GM12878 (cell line): ENCODE data around the gene C5orf15. TPM values are rescaled to one million over a fixed set of nuclear protein-coding genes. Genes with fewer than 3 reads are reported as not detected.

ENCODE experiments used
- ATAC-seq: fragments of 200-7000 bp; cut with Tn5 transposase; 3 replicates; pipeline ENCODE4 v1.9.1; 2020; ENCODE audit warnings: mild to moderate bottlenecking, moderate library complexity
- BruUV-seq: library from RNA; stranded (reverse); fragments of 400-500 nt; replicated peaks from 2 replicates; lab custom pipeline; 2021; lab: Mats Ljungman, UMichigan
- CTCF ChIA-PET: fragments of 300-600 bp; sonication (Branson Sonifier 250); formaldehyde crosslinking; extraction: SDS; loops from one replicate; lab custom pipeline; 2021; ENCODE audit warnings: inconsistent platforms; lab: Yijun Ruan, JAX
- POLR2A ChIA-PET: fragments of 350-600 bp; formaldehyde crosslinking; extraction: SDS; loops from one replicate; lab custom pipeline; 2021; ENCODE audit warnings: inconsistent platforms; lab: Charles Lee
- RAD21 ChIA-PET: fragments of 300-600 bp; sonication (Branson Sonifier 250); formaldehyde crosslinking; loops from one replicate; lab custom pipeline; 2023; ENCODE audit warnings: antibody characterized with exemption; ENCODE audit not compliant: unreplicated experiment; lab: Charles Lee
- SMC1A ChIA-PET: fragments of 300-600 bp; sonication (Branson Sonifier 250); formaldehyde crosslinking; loops from one replicate; lab custom pipeline; 2023; ENCODE audit not compliant: unreplicated experiment, uncharacterized antibody; lab: Charles Lee
- DNase-seq: peaks from one replicate; pipeline ENCODE4 v3.0.0-alpha.2; 2011; ENCODE audit warnings: low read depth, low spot score
- FAIRE-seq: peaks from 3 replicates; lab custom pipeline; 2011; peaks lifted over from hg19 to GRCh38; lab: Jason Lieb, UNC
- H2AFZ ChIP-seq: 2 replicates; pipeline ENCODE4 v1.6.0; 2011; ENCODE audit warnings: low read depth, low read length, control low read depth; ENCODE audit not compliant: control insufficient read depth
- H3K27ac ChIP-seq: 2 replicates; pipeline ENCODE4 v1.5.1; 2011; ENCODE audit warnings: control low read depth; ENCODE audit not compliant: control insufficient read depth, insufficient read depth
- H3K27me3 ChIP-seq, 2 experiments: replicated peaks in 1 of 2; 2 replicates each; pipeline versions ENCODE4 v1.6.0 to v1.6.1; 2011; ENCODE audit warnings: low read length in 1 of 2; ENCODE audit not compliant: control insufficient read depth in 2 of 2, insufficient read depth in 2 of 2
- H3K36me3 ChIP-seq, 2 experiments: 2 replicates each; pipeline ENCODE4 v1.5.1; 2011; ENCODE audit warnings: low read length in 1 of 2; ENCODE audit not compliant: control insufficient read depth in 2 of 2, insufficient read depth in 2 of 2
- H3K4me1 ChIP-seq: 2 replicates; pipeline ENCODE4 v1.6.1; 2011; ENCODE audit warnings: mild to moderate bottlenecking, low read length, moderate library complexity, mixed read lengths; ENCODE audit not compliant: control insufficient read depth, insufficient read depth
- H3K4me2 ChIP-seq: 2 replicates; pipeline ENCODE4 v1.6.0; 2011; ENCODE audit warnings: control low read depth; ENCODE audit not compliant: control insufficient read depth, insufficient read depth
- H3K4me3 ChIP-seq: fragments of 200-600 bp; sonication (generic); 2 replicates; pipeline ENCODE4 v1.5.1; 2016
- H3K79me2 ChIP-seq: 2 replicates; pipeline ENCODE4 v1.6.0; 2011; ENCODE audit warnings: low read length; ENCODE audit not compliant: control insufficient read depth, insufficient read depth
- H3K9ac ChIP-seq: 2 replicates; pipeline ENCODE4 v1.8.0; 2011; ENCODE audit warnings: low read length, control low read depth, mixed read lengths; ENCODE audit not compliant: control insufficient read depth, insufficient read depth
- H3K9me3 ChIP-seq: replicated peaks from 3 replicates; pipeline ENCODE4 v1.5.1; 2011; ENCODE audit warnings: mild to moderate bottlenecking, low read length; ENCODE audit not compliant: control insufficient read depth, insufficient read depth
- H4K20me1 ChIP-seq: 2 replicates; pipeline ENCODE4 v1.6.0; 2011; ENCODE audit not compliant: control insufficient read depth, insufficient read depth
- BHLHE40 ChIP-seq, 2 experiments: fragments of 450-650 bp in 1 of 2; IDR thresholded peaks; 2 replicates each; pipeline ENCODE4 v1.6.1; 2011 to 2017; ENCODE audit warnings: low read depth in 2 of 2, borderline replicate concordance in 1 of 2, improper control_type of control experiment in 1 of 2, low read length in 1 of 2, mild to moderate bottlenecking in 1 of 2
- CBX5 ChIP-seq: sonication (generic); IDR thresholded peaks from 2 replicates; pipeline ENCODE4 v1.6.1; 2016; ENCODE audit warnings: low read depth, moderate library complexity, mild to moderate bottlenecking, inconsistent platforms
- CHD1 ChIP-seq: IDR thresholded peaks from 2 replicates; pipeline ENCODE4 v1.6.1; 2012; ENCODE audit warnings: low read depth, low read length, improper control_type of control experiment
- CHD2 ChIP-seq: IDR thresholded peaks from 2 replicates; pipeline ENCODE4 v1.6.1; 2011; ENCODE audit warnings: low read depth, low read length, improper control_type of control experiment, borderline replicate concordance
- EP300 ChIP-seq, 2 experiments: fragments of 150-350 bp in 1 of 2; IDR thresholded peaks; 2 replicates each; pipeline ENCODE4 v1.6.1; 2011 to 2012; ENCODE audit warnings: low read depth in 2 of 2, low read length in 2 of 2, borderline replicate concordance in 1 of 2, improper control_type of control experiment in 1 of 2, inconsistent platforms in 1 of 2; ENCODE audit not compliant: control insufficient read depth in 1 of 2
- ESRRA ChIP-seq: IDR thresholded peaks from 2 replicates; pipeline ENCODE4 v1.6.1; 2012; ENCODE audit warnings: mild to moderate bottlenecking, low read length, improper control_type of control experiment
- ETV6 ChIP-seq, 2 experiments: fragments of 450-650 bp in 1 of 2; IDR thresholded peaks in 1 of 2; conservative IDR thresholded peaks in 1 of 2; 2 replicates each; pipeline ENCODE4 v1.6.1; 2014; ENCODE audit warnings: antibody characterized with exemption in 1 of 2, borderline replicate concordance in 1 of 2, low read depth in 1 of 2, mild to moderate bottlenecking in 1 of 2, moderate library complexity in 1 of 2
- JUNB ChIP-seq: IDR thresholded peaks from 2 replicates; pipeline ENCODE4 v1.6.1; 2016; ENCODE audit warnings: antibody characterized with exemption, mild to moderate bottlenecking
- MEF2A ChIP-seq: IDR thresholded peaks from 2 replicates; pipeline ENCODE4 v1.6.1; 2011; ENCODE audit warnings: low read depth, mild to moderate bottlenecking, low read length, moderate library complexity; ENCODE audit not compliant: insufficient read depth
- RBBP5 ChIP-seq: fragments of 200-600 bp; sonication (generic); conservative IDR thresholded peaks from 2 replicates; pipeline ENCODE4 v1.6.1; 2016
- RELA ChIP-seq: fragments of 450-650 bp; IDR thresholded peaks from 2 replicates; pipeline ENCODE4 v1.8.0; 2014; ENCODE audit warnings: borderline replicate concordance; ENCODE audit not compliant: partially characterized antibody
- SUZ12 ChIP-seq: fragments of 200-600 bp; sonication (generic); IDR thresholded peaks from one replicate; pipeline ENCODE4 v1.6.1; 2018; ENCODE audit warnings: antibody characterized with exemption, mild to moderate bottlenecking; ENCODE audit not compliant: unreplicated experiment
- ZNF622 ChIP-seq: fragments of 450-650 bp; IDR thresholded peaks from 2 replicates; pipeline ENCODE4 v1.6.1; 2017; ENCODE audit warnings: mild to moderate bottlenecking, inconsistent platforms
- ZZZ3 ChIP-seq: IDR thresholded peaks from 2 replicates; pipeline ENCODE4 v1.6.1; 2011; ENCODE audit warnings: low read depth; ENCODE audit not compliant: control insufficient read depth, insufficient read length
- WGBS: methylation state at CpG from one replicate; pipeline ENCODE4 v1.1.6; 2016; ENCODE audit warnings: low lambda C conversion rate; ENCODE audit not compliant: insufficient replicate concordance, insufficient coverage; ENCODE audit errors: missing lambda C conversion rate; 5-methylcytosine and 5-hydroxymethylcytosine counted together
- in situ Hi-C: fragments of 300-500 bp; cut with MboI; formaldehyde crosslinking; loops from 9 replicates; pipeline ENCODE4 v1.14.3; 2018; ENCODE audit warnings: mixed read lengths
- intact Hi-C: fragments of 100-400 bp; cut with micrococcal nuclease; formaldehyde crosslinking; loops from one replicate; pipeline ENCODE4 v1.14.2; 2022; ENCODE audit not compliant: unreplicated experiment
- polyA plus RNA-seq, 11 experiments: library from polyadenylated mRNA; depleted of rRNA in 4 of 11; unstranded in 6 of 11; stranded (reverse) in 5 of 11; fragments of >200 nt; fragmentation: Nextera tagmentation in 4 of 11; fragmentation: Illumina TruSeq in 1 of 11; extraction: Ambion mirVana in 4 of 11; extraction: Trizol in 1 of 11; gene quantifications; 1 replicate in 1 of 11; 2 replicates in 10 of 11; pipeline versions ENCODE4 v1.2.1 to v1.2.3, GENCODE V29; 2011 to 2016; ENCODE audit warnings: inconsistent platforms in 2 of 11, missing spikeins in 2 of 11, low read depth in 1 of 11
- total RNA-seq, 4 experiments: library from RNA; depleted of rRNA in 3 of 4; stranded (reverse); fragments of >200 nt in 3 of 4; fragmentation: Illumina TruSeq in 1 of 4; extraction: Trizol in 1 of 4; gene quantifications; 2 replicates each; pipeline versions ENCODE4 v1.2.1 to v1.2.3, GENCODE V29; 2013 to 2021
- TF ChIP-seq, protein P1 (sequence below): IDR thresholded peaks from 2 replicates; pipeline ENCODE4 v1.6.1; 2012; ENCODE audit warnings: low read depth, low read length, improper control_type of control experiment
- TF ChIP-seq, protein P2 (sequence below): IDR thresholded peaks from 2 replicates; pipeline ENCODE4 v1.6.1; 2012; ENCODE audit warnings: low read depth, low read length, improper control_type of control experiment
- TF ChIP-seq, protein P3 (sequence below): fragments of 450-650 bp; IDR thresholded peaks from 2 replicates; pipeline ENCODE4 v1.6.1; 2016; ENCODE audit warnings: mild to moderate bottlenecking

C5orf15 gene
- total and polyA plus RNA-seq, 10 of the 15 experiments (the other 5 are each of a cell fraction or from before 2014, with no cell fraction given), result 21.7 to 69.6 (median 46.0) TPM

- RAD21 ChIA-PET, result interaction anchor here (0.6 to 1.0 kb wide), 2 partner anchors 14 to 382 kb away, joined by 3 to 4 read pairs; no protein-coding TSS in a partner anchor
- no peak for FAIRE-seq
- Histone ChIP-seq H2AFZ (no peak overlapping the region), H3K36me3 (peaks cover 16% of the 10 kb centered on the region in 2 experiments), H3K4me1 (peaks cover 16% of the 10 kb centered on the region), H4K20me1 (peaks cover 32% of the 10 kb centered on the region)
- intact Hi-C loops, result no loop called here
- in situ Hi-C loops, result no loop called here
- CTCF ChIA-PET, result interaction anchor here (0.6 to 9.8 kb wide), 6 partner anchors 10 to 733 kb away, joined by 3 to 179 read pairs (median 16); partner anchors contain the start of gene VDAC1
- BruUV-seq, result no TSS peak
- no peak for TF ChIP-seq CHD1
- TF ChIP-seq ZNF622, result no peak
- no peak for TF ChIP-seq SUZ12
- TF ChIP-seq, protein P1, sequence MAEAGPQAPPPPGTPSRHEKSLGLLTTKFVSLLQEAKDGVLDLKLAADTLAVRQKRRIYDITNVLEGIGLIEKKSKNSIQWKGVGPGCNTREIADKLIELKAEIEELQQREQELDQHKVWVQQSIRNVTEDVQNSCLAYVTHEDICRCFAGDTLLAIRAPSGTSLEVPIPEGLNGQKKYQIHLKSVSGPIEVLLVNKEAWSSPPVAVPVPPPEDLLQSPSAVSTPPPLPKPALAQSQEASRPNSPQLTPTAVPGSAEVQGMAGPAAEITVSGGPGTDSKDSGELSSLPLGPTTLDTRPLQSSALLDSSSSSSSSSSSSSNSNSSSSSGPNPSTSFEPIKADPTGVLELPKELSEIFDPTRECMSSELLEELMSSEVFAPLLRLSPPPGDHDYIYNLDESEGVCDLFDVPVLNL, result no peak
- TF ChIP-seq JUNB, result no peak
- no peak for TF ChIP-seq ZZZ3
- TF ChIP-seq ESRRA, result no peak
- TF ChIP-seq, protein P2, sequence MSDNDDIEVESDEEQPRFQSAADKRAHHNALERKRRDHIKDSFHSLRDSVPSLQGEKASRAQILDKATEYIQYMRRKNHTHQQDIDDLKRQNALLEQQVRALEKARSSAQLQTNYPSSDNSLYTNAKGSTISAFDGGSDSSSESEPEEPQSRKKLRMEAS, result no peak
- no peak for TF ChIP-seq MEF2A
- TF ChIP-seq ETV6 (conservative IDR thresholded peaks at IDR 0.05 in 1 of 2, IDR thresholded peaks at IDR 0.05 in 1 of 2; ENCODE audit: borderline replicate concordance in 1 of 2, low read depth in 1 of 2), result no peak
- TF ChIP-seq CBX5, result no peak
- no peak for TF ChIP-seq BHLHE40 (IDR thresholded peaks at IDR 0.05; ENCODE audit: borderline replicate concordance in 1 of 2, low read depth in 2 of 2, low read length in 1 of 2)
- no peak for TF ChIP-seq EP300 (IDR thresholded peaks at IDR 0.05; ENCODE audit: borderline replicate concordance in 1 of 2, control insufficient read depth in 1 of 2, low read depth in 2 of 2, low read length in 2 of 2)
- TF ChIP-seq RELA, result no peak
- TF ChIP-seq, protein P3, sequence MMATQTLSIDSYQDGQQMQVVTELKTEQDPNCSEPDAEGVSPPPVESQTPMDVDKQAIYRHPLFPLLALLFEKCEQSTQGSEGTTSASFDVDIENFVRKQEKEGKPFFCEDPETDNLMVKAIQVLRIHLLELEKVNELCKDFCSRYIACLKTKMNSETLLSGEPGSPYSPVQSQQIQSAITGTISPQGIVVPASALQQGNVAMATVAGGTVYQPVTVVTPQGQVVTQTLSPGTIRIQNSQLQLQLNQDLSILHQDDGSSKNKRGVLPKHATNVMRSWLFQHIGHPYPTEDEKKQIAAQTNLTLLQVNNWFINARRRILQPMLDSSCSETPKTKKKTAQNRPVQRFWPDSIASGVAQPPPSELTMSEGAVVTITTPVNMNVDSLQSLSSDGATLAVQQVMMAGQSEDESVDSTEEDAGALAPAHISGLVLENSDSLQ, result no peak
- no peak for TF ChIP-seq CHD2
- no peak for TF ChIP-seq RBBP5
- TF ChIP-seq, all 136 proteins: peak for 0
- Histone ChIP-seq H3K4me3 (no peak overlapping the region), H3K4me2 (peak overlapping the region; percentile 30; the same call in 1 of the 2 replicates), H3K79me2 (peaks cover 84% of the 10 kb centered on the region), H3K9ac (no peak overlapping the region), H3K9me3 (no peaks in the 10 kb centered on the region), H3K27me3 (no peaks in the 10 kb centered on the region), H3K27ac (no peak overlapping the region)
- ATAC-seq (peak; percentile 24; the same call in 2 of the 3 replicates), DNase-seq (no peak)
- POLR2A ChIA-PET, result interaction anchor here (1.0 to 1.8 kb wide), 2 partner anchors 24 kb away, joined by 3 to 6 read pairs; no protein-coding TSS in a partner anchor
- WGBS, result 74% methylated on average over 9 of the region's 9 CpGs
- SMC1A ChIA-PET, result interaction anchor here (1.3 to 2.2 kb wide), 3 partner anchors 9 to 17 kb away, joined by 4 to 6 read pairs (median 5); no protein-coding TSS in a partner anchor
Measured at GRCh38 chr5:133994297-133994989, 26.0 kb upstream of the C5orf15 start.
